Left hindlimb (tissue), 1 donor: ENCODE results near the gene PYGM.
"Not testable (repeated sequence)": the region's sequence is repeated elsewhere in the genome, so short reads cannot be mapped to it uniquely, and the experiment has no call there.

Experiments used
- DNase-seq: peaks from one replicate; pipeline ENCODE4 v3.0.0-alpha.2; 2018

Gene PYGM

GRCh38 chr11:64714666-64715065, 45.1 kb downstream of the PYGM start:
- no peak for DNase-seq

- no peak for DNase-seq
These were observed 45.9 kb downstream of the PYGM start for GRCh38 chr11:64713781-64714363.

DNA sequence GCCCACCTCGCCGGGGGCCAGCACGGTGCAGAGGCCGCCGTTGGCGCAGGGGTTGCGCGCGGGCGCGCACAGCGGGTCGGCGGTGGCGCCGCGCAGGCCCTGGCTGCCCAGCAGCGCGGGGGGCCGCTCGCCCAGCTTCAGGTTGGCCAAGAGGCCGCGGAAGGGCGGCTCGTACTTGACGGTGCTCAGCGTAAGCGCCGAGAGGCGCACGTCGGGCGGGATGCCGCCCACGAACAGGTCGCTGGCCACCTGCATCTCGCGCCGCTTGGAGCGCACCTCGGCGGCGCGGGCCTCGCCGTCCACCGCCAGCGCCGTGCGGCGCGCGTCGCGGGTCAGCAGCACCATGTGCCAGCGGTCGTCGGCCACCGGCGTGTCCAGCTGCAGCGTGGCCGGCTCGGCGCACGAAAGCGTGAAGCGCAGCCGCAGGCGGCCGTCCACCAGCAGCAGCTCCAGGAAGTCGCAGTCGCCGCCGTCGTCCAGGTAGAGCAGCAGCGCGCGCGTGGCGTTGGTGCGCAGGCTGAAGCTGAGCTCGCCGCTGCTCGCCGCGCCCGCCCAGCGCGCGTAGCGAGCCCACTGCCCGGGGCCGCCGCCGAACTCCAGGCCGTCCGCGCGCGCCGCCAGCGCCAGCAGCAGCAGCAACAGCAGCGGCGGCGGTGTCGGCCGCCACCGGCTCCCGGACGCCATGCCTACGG, 46.6 kb downstream of the PYGM start:
- peak; percentile 68 for DNase-seq

DNA sequence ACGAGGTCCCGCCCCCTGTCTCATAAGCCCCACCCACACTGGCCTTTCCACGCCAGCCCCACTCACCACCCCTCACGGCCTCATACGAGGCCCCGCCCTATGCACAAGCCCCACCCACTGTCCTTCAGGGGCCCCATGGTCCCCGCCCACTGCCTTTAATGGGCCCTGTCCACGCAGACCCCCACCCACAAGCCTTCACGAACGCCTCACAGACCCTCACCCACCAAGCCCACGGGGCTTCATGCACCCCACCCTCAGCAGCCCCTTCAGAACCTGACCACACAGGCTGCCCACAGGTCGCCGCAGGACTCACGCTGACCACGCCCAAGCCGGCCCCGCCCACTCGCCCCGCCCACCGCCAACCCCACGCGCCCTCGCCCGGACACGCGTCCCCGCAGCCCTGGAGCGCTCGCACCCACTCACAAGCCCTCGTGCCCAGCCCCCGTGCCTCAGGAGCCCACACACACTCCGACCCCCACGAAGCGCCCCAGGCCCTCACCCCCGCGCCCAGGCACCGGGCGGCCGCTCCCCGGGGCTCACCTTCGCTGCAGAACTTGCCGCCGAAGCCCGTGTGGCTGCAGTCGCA, 47.3 kb downstream of the PYGM start:
- no peak for DNase-seq

GRCh38 chr11:64711956-64712362, 47.8 kb downstream of the PYGM start:
- no peak for DNase-seq

DNA sequence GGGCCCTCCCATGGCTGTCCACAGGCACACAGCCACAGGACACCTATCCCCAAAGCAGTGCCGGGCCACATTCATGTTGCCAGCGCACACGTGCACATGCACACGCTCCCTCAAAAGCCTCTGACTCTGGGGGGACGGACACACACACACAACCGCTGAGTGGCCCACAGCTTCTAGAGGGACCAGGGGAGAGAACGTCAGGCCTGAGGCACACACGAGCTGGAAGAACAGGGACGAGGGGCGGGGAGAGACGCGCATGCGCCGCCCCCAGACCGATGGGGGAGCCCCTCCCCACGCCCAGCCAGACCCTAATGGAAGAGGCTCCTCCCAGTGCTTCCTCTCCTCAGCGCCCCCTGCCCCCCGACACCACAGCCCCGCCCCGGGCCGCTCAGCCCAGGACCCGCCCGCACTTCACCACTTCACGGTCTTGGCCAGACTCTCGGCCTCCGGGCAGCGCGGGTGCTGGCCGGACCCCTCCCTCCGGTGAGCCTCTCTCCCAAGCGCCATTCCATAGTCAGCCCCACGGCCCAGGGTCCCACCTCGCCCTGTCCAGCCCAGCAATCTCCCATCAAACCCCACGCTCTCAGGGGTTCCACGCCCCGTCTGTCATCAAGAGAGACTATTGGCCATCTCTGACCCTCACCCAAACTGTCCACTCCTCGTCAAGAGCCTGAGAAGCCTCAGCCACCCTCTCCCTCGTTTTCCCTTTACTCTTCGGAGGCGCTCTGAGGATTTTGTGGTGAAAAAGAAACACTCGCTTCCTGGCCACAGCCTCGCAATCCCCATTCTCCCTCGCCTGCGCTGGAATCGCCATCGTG, 48.4 kb downstream of the PYGM start:
- DNase-seq: no peak

GRCh38 chr11:64710418-64711137, 49.2 kb downstream of the PYGM start:
- no peak for DNase-seq

GRCh38 chr11:64705501-64705900, 54.3 kb downstream of the PYGM start:
- no peak for DNase-seq

GRCh38 chr11:64703048-64703447, 56.7 kb downstream of the PYGM start:
- DNase-seq: no peak

DNA sequence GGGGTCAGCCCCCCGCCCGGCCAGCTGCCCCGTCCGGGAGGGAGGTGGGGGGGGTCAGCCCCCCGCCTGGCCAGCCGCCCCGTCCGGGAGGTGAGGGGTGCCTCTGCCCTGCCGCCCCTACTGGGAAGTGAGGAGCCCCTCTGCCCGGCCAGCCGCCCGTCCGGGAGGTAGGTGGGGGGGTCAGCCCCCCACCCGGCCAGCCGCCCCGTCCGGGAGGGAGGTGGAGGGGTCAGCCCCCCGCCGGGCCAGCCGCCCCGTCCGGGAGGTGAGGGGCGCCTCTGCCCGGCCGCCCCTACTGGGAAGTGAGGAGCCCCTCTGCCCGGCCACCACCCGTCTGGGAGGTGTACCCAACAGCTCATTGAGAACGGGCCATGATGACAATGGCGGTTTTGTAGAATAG, 57.8 kb downstream of the PYGM start:
- not testable (repeated sequence) for DNase-seq

- no peak for DNase-seq
These were observed 61.3 kb downstream of the PYGM start for GRCh38 chr11:64698427-64698826.

DNA sequence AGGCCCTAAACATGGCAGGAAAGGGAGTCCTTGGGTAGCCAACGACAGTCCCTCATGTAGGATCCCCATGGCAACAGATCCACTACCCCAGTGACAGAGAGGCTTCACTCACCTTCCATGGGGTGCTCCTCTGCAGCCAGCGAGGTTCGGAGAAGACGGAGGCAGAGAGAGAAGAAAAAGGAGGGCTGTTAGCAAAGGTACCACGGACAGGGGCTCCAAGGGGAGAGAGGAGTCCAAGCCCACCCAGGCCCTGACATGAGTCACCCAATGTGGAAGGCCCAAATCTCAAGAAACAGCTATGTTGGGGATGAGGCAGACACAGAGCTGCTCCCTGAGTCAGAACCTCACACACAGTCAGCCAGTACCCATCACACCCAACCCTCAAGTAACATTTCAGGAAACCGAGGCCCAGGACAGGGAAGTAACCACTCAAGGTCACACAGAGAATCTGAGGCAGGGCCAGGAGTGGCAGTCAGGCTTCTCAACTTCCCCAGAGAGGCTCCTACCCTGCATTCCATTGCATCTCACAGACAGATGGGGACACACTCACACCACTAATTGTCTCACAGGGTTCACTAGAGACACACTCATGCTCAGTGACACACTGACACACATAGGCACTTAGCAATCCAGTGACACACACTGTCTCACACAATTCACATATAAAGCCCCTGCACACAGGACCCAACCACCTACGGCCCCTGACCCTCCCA, 62.0 kb downstream of the PYGM start:
- no peak for DNase-seq
